ENCODE results near the gene HRH1.

Gene HRH1

DNA sequence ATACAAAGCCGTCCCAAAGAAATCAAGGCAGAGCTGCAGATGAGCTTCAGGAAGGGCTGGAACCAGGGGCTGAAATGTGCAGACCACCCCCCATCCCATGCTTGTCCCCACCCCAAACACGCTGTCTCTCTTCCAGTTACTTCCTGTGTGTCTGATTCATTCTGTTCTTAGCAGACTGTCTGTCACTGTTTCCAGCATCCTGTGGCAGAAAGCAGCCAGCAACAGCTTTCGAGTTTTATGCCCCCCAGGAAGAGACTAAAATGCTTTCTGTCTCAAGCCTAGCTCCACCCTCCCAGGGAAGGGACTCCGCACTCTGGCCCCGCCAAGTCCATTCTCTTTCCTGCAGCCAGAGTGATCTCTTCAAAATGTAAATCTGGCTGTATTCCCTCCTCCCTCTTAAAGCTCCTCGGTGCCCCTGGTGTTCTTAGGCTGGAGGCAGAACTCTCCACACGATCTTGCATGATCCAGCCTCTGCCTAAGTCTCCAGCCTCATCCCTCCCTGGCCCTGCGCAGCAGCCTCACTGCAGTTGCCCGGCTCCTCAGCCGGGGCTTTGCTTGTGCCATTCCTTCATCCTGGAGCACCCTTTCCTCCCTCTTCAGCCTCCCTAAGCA is 41.5 kb downstream of the HRH1 start:
- H3K27me3 Mint-ChIP-seq (ENCODE audit: low read depth, poor library complexity), result peaks cover 21% of the 10 kb centered on the region
- H3K27ac Mint-ChIP-seq, result no peak overlapping the region
- peaks cover 15% of the 10 kb centered on the region for H3K4me1 Mint-ChIP-seq
- TF ChIP-seq, protein P1, sequence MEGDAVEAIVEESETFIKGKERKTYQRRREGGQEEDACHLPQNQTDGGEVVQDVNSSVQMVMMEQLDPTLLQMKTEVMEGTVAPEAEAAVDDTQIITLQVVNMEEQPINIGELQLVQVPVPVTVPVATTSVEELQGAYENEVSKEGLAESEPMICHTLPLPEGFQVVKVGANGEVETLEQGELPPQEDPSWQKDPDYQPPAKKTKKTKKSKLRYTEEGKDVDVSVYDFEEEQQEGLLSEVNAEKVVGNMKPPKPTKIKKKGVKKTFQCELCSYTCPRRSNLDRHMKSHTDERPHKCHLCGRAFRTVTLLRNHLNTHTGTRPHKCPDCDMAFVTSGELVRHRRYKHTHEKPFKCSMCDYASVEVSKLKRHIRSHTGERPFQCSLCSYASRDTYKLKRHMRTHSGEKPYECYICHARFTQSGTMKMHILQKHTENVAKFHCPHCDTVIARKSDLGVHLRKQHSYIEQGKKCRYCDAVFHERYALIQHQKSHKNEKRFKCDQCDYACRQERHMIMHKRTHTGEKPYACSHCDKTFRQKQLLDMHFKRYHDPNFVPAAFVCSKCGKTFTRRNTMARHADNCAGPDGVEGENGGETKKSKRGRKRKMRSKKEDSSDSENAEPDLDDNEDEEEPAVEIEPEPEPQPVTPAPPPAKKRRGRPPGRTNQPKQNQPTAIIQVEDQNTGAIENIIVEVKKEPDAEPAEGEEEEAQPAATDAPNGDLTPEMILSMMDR (IDR thresholded peaks at IDR 0.05), result no peak
- no peak for DNase-seq
- peaks cover 8% of the 10 kb centered on the region for H3K9me3 Mint-ChIP-seq
- no peaks in the 10 kb centered on the region for H3K36me3 Mint-ChIP-seq (ENCODE audit: low read depth)
- no peak overlapping the region for H3K4me3 Mint-ChIP-seq

DNA sequence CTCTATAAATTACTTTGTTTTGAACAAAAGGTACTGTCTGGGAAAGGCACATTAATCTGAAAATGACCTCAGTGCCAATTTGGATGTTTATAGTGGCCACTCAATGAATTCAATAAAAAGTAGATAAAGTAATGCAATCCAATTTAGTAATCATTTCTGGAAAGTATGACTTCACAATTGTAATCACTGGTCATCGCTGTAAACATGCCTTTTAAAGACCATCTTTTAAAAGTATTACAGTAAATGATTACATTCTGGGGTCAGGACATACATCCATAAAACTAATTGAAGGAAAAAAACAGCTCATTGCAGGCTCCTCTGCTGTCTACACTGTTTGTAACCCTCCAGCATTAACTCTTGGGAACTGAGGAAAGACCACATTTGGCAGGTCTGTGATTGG is 43.2 kb downstream of the HRH1 start:
- no peaks in the 10 kb centered on the region for H3K36me3 Mint-ChIP-seq (ENCODE audit: low read depth)
- H3K9me3 Mint-ChIP-seq, result peaks cover 8% of the 10 kb centered on the region
- H3K4me1 Mint-ChIP-seq, result peaks cover 15% of the 10 kb centered on the region
- no peak overlapping the region for H3K4me3 Mint-ChIP-seq
- peaks cover 25% of the 10 kb centered on the region for H3K27me3 Mint-ChIP-seq (ENCODE audit: low read depth, poor library complexity)
- TF ChIP-seq, protein P1 (IDR thresholded peaks at IDR 0.05), result no peak
- no peak for DNase-seq
- H3K27ac Mint-ChIP-seq, result no peak overlapping the region

GRCh38 chr3:11198070-11198469 is 43.8 kb downstream of the HRH1 start:
- no peak for DNase-seq
- TF ChIP-seq, protein P1 (IDR thresholded peaks at IDR 0.05), result no peak
- no peaks in the 10 kb centered on the region for H3K36me3 Mint-ChIP-seq (ENCODE audit: low read depth)
- peaks cover 25% of the 10 kb centered on the region for H3K27me3 Mint-ChIP-seq (ENCODE audit: low read depth, poor library complexity)
- H3K4me3 Mint-ChIP-seq, result no peak overlapping the region
- no peak overlapping the region for H3K27ac Mint-ChIP-seq
- peaks cover 15% of the 10 kb centered on the region for H3K4me1 Mint-ChIP-seq
- peaks cover 8% of the 10 kb centered on the region for H3K9me3 Mint-ChIP-seq

GRCh38 chr3:11198495-11198894 is 44.2 kb downstream of the HRH1 start:
- TF ChIP-seq, protein P1 (IDR thresholded peaks at IDR 0.05), result no peak
- Mint-ChIP-seq H3K27me3 (ENCODE audit: low read depth, poor library complexity) (peaks cover 25% of the 10 kb centered on the region), H3K4me1 (peaks cover 15% of the 10 kb centered on the region), H3K36me3 (ENCODE audit: low read depth) (no peaks in the 10 kb centered on the region), H3K4me3 (no peak overlapping the region), H3K27ac (no peak overlapping the region), H3K9me3 (peaks cover 7% of the 10 kb centered on the region)
- DNase-seq, result no peak

DNA sequence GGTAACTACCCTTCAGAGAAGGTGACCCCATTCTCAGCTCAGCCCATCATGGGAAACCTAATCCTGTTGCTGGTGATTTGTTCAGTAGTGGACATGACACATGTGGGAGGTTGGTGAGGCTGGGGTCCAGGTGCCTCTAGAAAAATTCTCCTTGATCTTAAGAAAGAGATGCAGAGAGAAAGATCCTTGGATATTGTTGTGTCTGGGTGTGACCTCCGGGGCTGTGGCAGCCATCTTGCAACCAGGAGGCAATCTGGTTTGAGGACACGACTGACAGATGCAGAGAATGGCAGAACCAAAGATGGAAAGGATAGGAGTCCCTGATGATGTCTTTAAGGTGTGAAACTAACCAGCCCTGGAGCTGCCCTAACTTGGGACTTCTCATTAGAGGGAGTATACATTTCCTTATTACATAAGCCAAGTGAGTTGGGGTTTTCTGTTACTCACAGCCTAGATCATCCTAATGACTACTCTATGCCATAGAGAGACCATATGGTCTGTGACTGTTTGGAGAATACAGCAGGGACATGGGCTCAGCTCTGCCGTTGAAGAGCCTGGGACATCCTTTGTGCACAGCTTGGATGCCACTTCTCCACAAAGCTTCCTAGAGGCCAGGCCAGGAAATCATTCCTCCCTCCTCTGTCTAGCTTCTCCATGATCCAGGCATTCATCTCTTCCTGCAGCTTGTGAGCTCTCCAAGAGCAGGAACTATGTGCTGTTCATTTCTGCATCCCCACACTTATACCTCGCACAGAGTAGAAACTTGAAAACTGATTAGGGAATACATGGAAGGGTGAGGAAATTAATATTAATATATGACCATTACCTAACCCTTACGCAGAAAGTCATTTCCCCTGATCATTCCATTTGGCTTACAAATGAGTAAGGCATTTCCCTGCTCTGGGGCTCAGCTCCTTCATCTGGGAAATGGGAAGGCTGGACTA is 45.9 kb downstream of the HRH1 start:
- H3K36me3 Mint-ChIP-seq (ENCODE audit: low read depth), result no peaks in the 10 kb centered on the region
- TF ChIP-seq, protein P1 (IDR thresholded peaks at IDR 0.05), result no peak
- no peaks in the 10 kb centered on the region for H3K9me3 Mint-ChIP-seq
- peaks cover 15% of the 10 kb centered on the region for H3K4me1 Mint-ChIP-seq
- DNase-seq, result no peak
- no peak overlapping the region for H3K27ac Mint-ChIP-seq
- H3K4me3 Mint-ChIP-seq, result no peak overlapping the region
- peaks cover 25% of the 10 kb centered on the region for H3K27me3 Mint-ChIP-seq (ENCODE audit: low read depth, poor library complexity)
